WTC11 (cell line): Measurements from ENCODE around the gene TPCN2. TPM values are rescaled to one million over a fixed set of nuclear protein-coding genes. Genes with fewer than 3 reads are reported as not detected.

Experiments
- ATAC-seq: fragments of 200-7000 bp; cut with Tn5 transposase; 2 replicates; pipeline ENCODE4 v1.10.0; 2021; ENCODE audit warnings: mild to moderate bottlenecking, moderate library complexity
- CTCF ChIA-PET: fragments of 300-600 bp; sonication (Branson Sonifier 250); formaldehyde crosslinking; loops from one replicate; lab custom pipeline; 2021; ENCODE audit warnings: antibody characterized with exemption; lab: Charles Lee
- POLR2A ChIA-PET: fragments of 350-600 bp; sonication (Branson Sonifier 250); formaldehyde crosslinking; loops from one replicate; lab custom pipeline; 2021; ENCODE audit warnings: antibody characterized with exemption; lab: Charles Lee
- DNase-seq: peaks from one replicate; pipeline ENCODE4 v3.0.0; 2021; ENCODE audit warnings: low spot score
- H3K27ac Mint-ChIP-seq: 2 replicates; pipeline ENCODE4 v1.8.0; 2021; ENCODE audit warnings: mixed read lengths
- H3K27me3 Mint-ChIP-seq: 2 replicates; pipeline ENCODE4 v1.8.0; 2021; ENCODE audit warnings: low read depth, mild to moderate bottlenecking, moderate library complexity, mixed read lengths
- H3K36me3 Mint-ChIP-seq: 2 replicates; pipeline ENCODE4 v1.8.0; 2021; ENCODE audit warnings: mixed read lengths
- H3K4me1 Mint-ChIP-seq: 2 replicates; pipeline ENCODE4 v1.8.0; 2022; ENCODE audit warnings: mixed read lengths
- H3K4me3 Mint-ChIP-seq: 2 replicates; pipeline ENCODE4 v1.8.0; 2021; ENCODE audit warnings: mild to moderate bottlenecking, moderate library complexity, mixed read lengths
- H3K9me3 Mint-ChIP-seq: 2 replicates; pipeline ENCODE4 v1.8.0; 2021; ENCODE audit warnings: mixed read lengths
- AR ChIP-seq: fragments of 250-450 bp; sonication (Bioruptor Pico); IDR thresholded peaks from 2 replicates; pipeline ENCODE4 v1.9.0; 2021; ENCODE audit warnings: mild to moderate bottlenecking
- ATF3 ChIP-seq: sonication (generic); formaldehyde crosslinking; conservative IDR thresholded peaks from 2 replicates; pipeline ENCODE4 v1.8.1; 2022; ENCODE audit warnings: mild to moderate bottlenecking, missing genetic modification reagents
- CREM ChIP-seq: sonication (generic); formaldehyde crosslinking; IDR thresholded peaks from 2 replicates; pipeline ENCODE4 v1.8.1; 2022; ENCODE audit warnings: mild to moderate bottlenecking, missing genetic modification reagents, moderate library complexity
- E2F1 ChIP-seq: sonication (generic); formaldehyde crosslinking; IDR thresholded peaks from 2 replicates; pipeline ENCODE4 v1.8.0; 2022; ENCODE audit warnings: mild to moderate bottlenecking, missing genetic modification reagents
- EMX1 ChIP-seq: fragments of 250-450 bp; sonication (Bioruptor Pico); IDR thresholded peaks from 2 replicates; pipeline ENCODE4 v1.8.0; 2021; ENCODE audit warnings: mild to moderate bottlenecking
- ERG ChIP-seq: fragments of 250-450 bp; sonication (Bioruptor Pico); IDR thresholded peaks from 2 replicates; pipeline ENCODE4 v1.8.0; 2021; ENCODE audit warnings: mild to moderate bottlenecking
- ESRRA ChIP-seq: sonication (generic); formaldehyde crosslinking; IDR thresholded peaks from 2 replicates; pipeline ENCODE4 v1.8.1; 2022; ENCODE audit warnings: mild to moderate bottlenecking, missing genetic modification reagents, borderline replicate concordance
- FOXJ3 ChIP-seq: sonication (generic); formaldehyde crosslinking; IDR thresholded peaks from 2 replicates; pipeline ENCODE4 v1.9.0; 2021; ENCODE audit warnings: missing genetic modification reagents, mild to moderate bottlenecking, borderline replicate concordance
- GRHL2 ChIP-seq: fragments of 250-450 bp; sonication (Bioruptor Pico); IDR thresholded peaks from 2 replicates; pipeline ENCODE4 v1.8.0; 2022; ENCODE audit warnings: mild to moderate bottlenecking, moderate library complexity; ENCODE audit not compliant: insufficient replicate concordance, severe bottlenecking
- HMGA2 ChIP-seq: fragments of 250-450 bp; sonication (Bioruptor Pico); IDR thresholded peaks from 2 replicates; pipeline ENCODE4 v1.4.0; 2021; ENCODE audit warnings: mild to moderate bottlenecking, moderate library complexity
- NFYB ChIP-seq: sonication (generic); formaldehyde crosslinking; conservative IDR thresholded peaks from 2 replicates; pipeline ENCODE4 v1.8.0; 2022; ENCODE audit warnings: low read depth, missing genetic modification reagents
- PRDM15 ChIP-seq: sonication (generic); formaldehyde crosslinking; IDR thresholded peaks from 2 replicates; pipeline ENCODE4 v1.8.0; 2022; ENCODE audit warnings: missing genetic modification reagents
- PRRX2 ChIP-seq: fragments of 250-450 bp; sonication (Bioruptor Pico); IDR thresholded peaks from 2 replicates; pipeline ENCODE4 v1.8.0; 2021; ENCODE audit warnings: mild to moderate bottlenecking
- TCF7 ChIP-seq: sonication (generic); formaldehyde crosslinking; IDR thresholded peaks from 2 replicates; pipeline ENCODE4 v1.8.0; 2022; ENCODE audit warnings: mild to moderate bottlenecking, low read depth, missing genetic modification reagents, moderate library complexity
- USF1 ChIP-seq: sonication (generic); formaldehyde crosslinking; IDR thresholded peaks from 2 replicates; pipeline ENCODE4 v1.8.0; 2022; ENCODE audit warnings: mild to moderate bottlenecking, missing genetic modification reagents
- ZMAT4 ChIP-seq: fragments of 250-450 bp; sonication (Bioruptor Pico); IDR thresholded peaks from 2 replicates; pipeline ENCODE4 v1.9.0; 2021; ENCODE audit warnings: mild to moderate bottlenecking
- ZNF138 ChIP-seq: sonication (generic); formaldehyde crosslinking; conservative IDR thresholded peaks from 2 replicates; pipeline ENCODE4 v1.8.1; 2022; ENCODE audit warnings: mild to moderate bottlenecking, moderate library complexity, missing genetic modification reagents
- ZNF219 ChIP-seq: sonication (generic); formaldehyde crosslinking; IDR thresholded peaks from 2 replicates; pipeline ENCODE4 v1.8.0; 2023; ENCODE audit warnings: missing genetic modification reagents, mild to moderate bottlenecking, borderline replicate concordance
- ZNF263 ChIP-seq: sonication (generic); formaldehyde crosslinking; IDR thresholded peaks from 2 replicates; pipeline ENCODE4 v1.8.1; 2022; ENCODE audit warnings: low read depth, mild to moderate bottlenecking, moderate library complexity, missing genetic modification reagents
- ZNF671 ChIP-seq: fragments of 250-450 bp; sonication (Bioruptor Pico); IDR thresholded peaks from 2 replicates; pipeline ENCODE4 v1.8.0; 2021; ENCODE audit warnings: mild to moderate bottlenecking
- total RNA-seq: library from RNA; stranded (reverse); gene quantifications from 3 replicates; pipeline ENCODE4 v1.2.3, GENCODE V29; 2021
- TF ChIP-seq, protein P1 (sequence below): sonication (generic); formaldehyde crosslinking; IDR thresholded peaks from 2 replicates; pipeline ENCODE4 v1.8.1; 2023; ENCODE audit warnings: mild to moderate bottlenecking, missing genetic modification reagents, moderate library complexity

Gene TPCN2
- total RNA-seq, 1 experiment from 2014 or later = 24.6 TPM

DNA sequence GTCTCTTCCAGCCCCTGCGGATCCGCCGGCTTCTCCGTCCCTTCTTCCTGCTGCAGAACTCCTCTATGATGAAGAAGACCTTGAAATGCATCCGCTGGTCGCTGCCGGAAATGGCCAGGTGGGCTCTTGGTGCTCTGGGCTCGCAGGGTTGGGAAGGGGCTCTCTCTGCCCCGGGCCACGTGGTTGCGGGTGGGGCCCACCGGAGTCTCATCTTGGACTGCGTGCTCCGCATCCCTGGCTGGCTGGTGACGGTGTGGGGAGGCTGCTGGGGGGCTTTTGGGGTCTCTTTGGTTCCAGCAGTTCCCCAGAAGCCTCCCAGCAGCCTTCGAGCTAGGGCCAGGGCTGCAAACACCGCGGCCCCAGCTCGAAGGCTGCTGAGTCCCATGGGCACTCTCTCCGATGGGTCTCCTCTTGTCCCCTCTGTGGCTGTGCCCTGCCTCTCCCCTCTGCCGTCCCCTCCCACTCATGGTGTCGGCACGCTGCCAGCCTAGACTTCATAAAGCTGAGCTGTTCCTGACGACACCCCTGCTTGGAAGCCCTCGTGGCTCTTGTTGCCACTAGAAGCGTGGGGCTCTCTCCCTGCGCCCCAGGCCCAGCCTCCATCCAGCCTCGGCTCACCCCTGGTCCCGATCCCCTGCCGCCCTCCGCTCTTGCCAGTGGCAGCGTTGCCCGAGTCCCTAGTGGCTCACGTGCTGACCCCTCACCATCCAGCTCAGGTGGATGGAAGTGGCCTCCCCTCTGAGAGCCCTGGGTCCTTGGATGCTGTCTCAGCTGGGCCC, 14.3 kb downstream of the TPCN2 start:
- TF ChIP-seq HMGA2 (CRISPR knock-in tag) (no peak), ATF3 (CRISPR knock-in tag) (no peak), ZNF219 (CRISPR knock-in tag) (no peak), USF1 (CRISPR knock-in tag) (no peak), PRDM15 (no peak), ZNF671 (CRISPR knock-in tag) (no peak), CREM (CRISPR knock-in tag) (no peak)
- TF ChIP-seq, protein P1, sequence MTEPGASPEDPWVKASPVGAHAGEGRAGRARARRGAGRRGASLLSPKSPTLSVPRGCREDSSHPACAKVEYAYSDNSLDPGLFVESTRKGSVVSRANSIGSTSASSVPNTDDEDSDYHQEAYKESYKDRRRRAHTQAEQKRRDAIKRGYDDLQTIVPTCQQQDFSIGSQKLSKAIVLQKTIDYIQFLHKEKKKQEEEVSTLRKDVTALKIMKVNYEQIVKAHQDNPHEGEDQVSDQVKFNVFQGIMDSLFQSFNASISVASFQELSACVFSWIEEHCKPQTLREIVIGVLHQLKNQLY (CRISPR knock-in tag) = no peak
- TF ChIP-seq, all 79 proteins: peak for 0
- CTCF ChIA-PET = no interaction called here
- no peak for DNase-seq
- POLR2A ChIA-PET = no interaction called here
- no peaks in the 10 kb centered on the region for H3K4me1 Mint-ChIP-seq
- H3K27ac Mint-ChIP-seq = no peak overlapping the region
- no peaks in the 10 kb centered on the region for H3K36me3 Mint-ChIP-seq
- H3K9me3 Mint-ChIP-seq = no peaks in the 10 kb centered on the region
- no peak for ATAC-seq
- no peaks in the 10 kb centered on the region; the same call in 1 of the 2 replicates for H3K27me3 Mint-ChIP-seq
- no peak overlapping the region for H3K4me3 Mint-ChIP-seq

DNA sequence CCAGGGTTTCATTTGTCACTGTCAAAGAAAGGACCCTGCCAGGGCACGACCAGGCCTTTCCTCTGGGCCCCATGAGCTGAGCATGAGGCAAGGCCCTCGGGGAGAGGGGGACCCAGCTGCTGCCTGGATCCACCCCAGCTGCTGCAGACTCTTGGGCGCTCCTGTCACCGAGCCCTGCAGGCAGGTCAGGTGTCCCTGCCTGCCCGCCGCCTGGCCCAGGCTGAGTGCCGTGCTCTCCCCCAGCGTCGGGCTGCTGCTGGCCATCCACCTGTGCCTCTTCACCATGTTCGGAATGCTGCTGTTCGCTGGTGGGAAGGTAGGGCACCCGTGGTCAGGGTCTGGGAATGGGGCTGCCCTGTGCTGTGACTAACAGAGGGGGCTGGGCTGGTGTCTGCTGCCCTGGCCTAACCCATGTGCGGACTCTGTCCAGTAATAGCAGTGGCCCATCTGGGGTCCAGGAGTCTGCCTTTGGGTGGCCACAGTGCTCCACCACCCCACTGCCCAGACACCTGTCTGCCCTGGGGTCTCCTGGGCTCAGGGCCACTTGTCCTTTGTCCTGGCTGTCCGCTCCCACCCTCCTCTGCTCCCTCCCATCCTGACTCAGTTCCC, 15.0 kb downstream of the TPCN2 start:
- CTCF ChIA-PET = no interaction called here
- H3K4me1 Mint-ChIP-seq = no peaks in the 10 kb centered on the region
- H3K4me3 Mint-ChIP-seq = no peak overlapping the region
- H3K9me3 Mint-ChIP-seq = no peaks in the 10 kb centered on the region
- DNase-seq (no peak), ATAC-seq (no peak)
- no peaks in the 10 kb centered on the region; the same call in 1 of the 2 replicates for H3K27me3 Mint-ChIP-seq
- POLR2A ChIA-PET = no interaction called here
- H3K27ac Mint-ChIP-seq = no peak overlapping the region
- H3K36me3 Mint-ChIP-seq = no peaks in the 10 kb centered on the region
- TF ChIP-seq ERG (no peak), FOXJ3 (CRISPR knock-in tag) (no peak), NFYB (CRISPR knock-in tag) (no peak), PRRX2 (CRISPR knock-in tag) (no peak), ZNF138 (no peak), E2F1 (CRISPR knock-in tag) (no peak), EMX1 (CRISPR knock-in tag) (no peak), ZNF263 (no peak), ESRRA (CRISPR knock-in tag) (no peak), AR (CRISPR knock-in tag) (no peak), GRHL2 (CRISPR knock-in tag) (no peak), TCF7 (CRISPR knock-in tag) (no peak), ZNF219 (CRISPR knock-in tag) (no peak), ZMAT4 (CRISPR knock-in tag) (no peak)
